HG03442 (cell line): ENCODE results near the gene RABGAP1L.

Source experiments
- ATAC-seq: cut with Tn5 transposase; IDR thresholded peaks from one replicate; pipeline ENCODE4 v1.9.1; 2021; ENCODE audit warnings: mild to moderate bottlenecking, moderate library complexity; ENCODE audit not compliant: unreplicated experiment

The RABGAP1L gene

GRCh38 chr1:174194461-174194860 is 35.1 kb downstream of the RABGAP1L start:
- no peak for ATAC-seq

- ATAC-seq: no peak
These were observed 37.8 kb downstream of the RABGAP1L start for GRCh38 chr1:174197088-174197487.

DNA sequence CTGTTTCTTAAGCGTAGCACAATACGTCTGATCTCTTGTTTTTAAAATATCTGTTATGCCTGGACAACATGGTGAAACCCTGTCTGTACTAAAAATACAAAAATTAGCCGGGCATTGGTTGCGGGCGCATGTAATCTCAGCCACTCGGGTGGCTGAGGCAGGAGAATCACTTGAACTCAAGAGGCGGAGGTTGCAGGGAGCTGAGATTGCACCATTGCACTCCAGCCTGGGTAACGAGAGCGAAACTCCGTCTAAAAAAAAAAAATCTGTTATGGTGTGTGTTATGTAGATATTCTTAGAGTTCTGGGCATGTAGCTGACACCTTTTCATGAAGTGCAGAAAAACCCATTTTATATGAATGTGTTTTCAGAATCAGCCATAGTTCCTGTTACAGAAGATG is 38.2 kb downstream of the RABGAP1L start:
- ATAC-seq: no peak

GRCh38 chr1:174198202-174198601 is 38.9 kb downstream of the RABGAP1L start:
- no peak for ATAC-seq

DNA sequence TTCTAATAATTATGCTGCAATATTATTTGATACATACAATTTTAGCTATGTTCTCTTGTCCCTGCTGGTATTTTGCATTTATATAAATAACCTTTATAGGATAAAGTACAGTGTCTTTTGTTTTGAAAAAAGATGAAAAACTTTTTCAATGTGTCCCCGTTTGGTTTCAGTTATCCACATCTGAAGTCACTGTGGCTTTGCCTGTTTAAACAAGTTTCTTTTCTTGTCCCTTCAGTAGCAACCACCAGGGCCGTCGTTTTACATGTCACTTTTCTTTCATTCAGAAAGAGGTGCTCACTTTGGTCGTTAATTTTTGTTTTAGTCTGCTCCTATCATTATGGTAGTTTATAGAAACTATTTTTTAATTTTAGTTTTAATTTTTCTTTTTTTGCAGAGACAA is 41.4 kb downstream of the RABGAP1L start:
- ATAC-seq: no peak

GRCh38 chr1:174204697-174205308 is 45.5 kb downstream of the RABGAP1L start:
- peak; percentile 41 for ATAC-seq

GRCh38 chr1:174206148-174206836 is 47.0 kb downstream of the RABGAP1L start:
- ATAC-seq: no peak

GRCh38 chr1:174209347-174210187 is 50.2 kb downstream of the RABGAP1L start:
- peak; percentile 81 for ATAC-seq

- no peak for ATAC-seq
These were observed 52.2 kb downstream of the RABGAP1L start for GRCh38 chr1:174211486-174211885.

GRCh38 chr1:174215766-174216165 is 56.4 kb downstream of the RABGAP1L start:
- no peak for ATAC-seq

GRCh38 chr1:174217248-174217647 is 57.9 kb downstream of the RABGAP1L start:
- no peak for ATAC-seq

GRCh38 chr1:174217787-174218574 is 58.7 kb downstream of the RABGAP1L start:
- peak; percentile 35 for ATAC-seq

- no peak for ATAC-seq
These were observed 59.7 kb downstream of the RABGAP1L start for GRCh38 chr1:174218983-174219382.

- ATAC-seq: no peak
These were observed 60.5 kb downstream of the RABGAP1L start for GRCh38 chr1:174219606-174220370.

DNA sequence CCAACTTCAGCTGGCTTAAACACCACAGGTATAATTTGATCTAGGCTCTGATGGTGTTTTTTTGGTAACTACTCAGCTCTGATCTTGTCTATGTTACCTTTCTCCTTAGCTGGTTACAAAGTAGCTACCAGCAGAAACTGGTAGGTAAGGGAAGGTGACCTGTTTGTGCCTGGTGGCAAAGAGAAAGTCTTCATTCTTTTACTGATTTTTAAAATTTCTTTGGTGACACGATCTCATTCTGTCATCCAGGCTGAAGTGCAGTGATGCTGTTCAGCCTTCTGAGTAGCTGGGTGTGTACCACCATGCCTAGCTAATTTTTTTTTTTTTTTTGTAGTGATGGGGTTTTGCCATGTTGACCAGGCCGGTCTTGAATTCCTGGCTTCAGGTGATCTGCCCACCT is 62.4 kb downstream of the RABGAP1L start:
- ATAC-seq: no peak

DNA sequence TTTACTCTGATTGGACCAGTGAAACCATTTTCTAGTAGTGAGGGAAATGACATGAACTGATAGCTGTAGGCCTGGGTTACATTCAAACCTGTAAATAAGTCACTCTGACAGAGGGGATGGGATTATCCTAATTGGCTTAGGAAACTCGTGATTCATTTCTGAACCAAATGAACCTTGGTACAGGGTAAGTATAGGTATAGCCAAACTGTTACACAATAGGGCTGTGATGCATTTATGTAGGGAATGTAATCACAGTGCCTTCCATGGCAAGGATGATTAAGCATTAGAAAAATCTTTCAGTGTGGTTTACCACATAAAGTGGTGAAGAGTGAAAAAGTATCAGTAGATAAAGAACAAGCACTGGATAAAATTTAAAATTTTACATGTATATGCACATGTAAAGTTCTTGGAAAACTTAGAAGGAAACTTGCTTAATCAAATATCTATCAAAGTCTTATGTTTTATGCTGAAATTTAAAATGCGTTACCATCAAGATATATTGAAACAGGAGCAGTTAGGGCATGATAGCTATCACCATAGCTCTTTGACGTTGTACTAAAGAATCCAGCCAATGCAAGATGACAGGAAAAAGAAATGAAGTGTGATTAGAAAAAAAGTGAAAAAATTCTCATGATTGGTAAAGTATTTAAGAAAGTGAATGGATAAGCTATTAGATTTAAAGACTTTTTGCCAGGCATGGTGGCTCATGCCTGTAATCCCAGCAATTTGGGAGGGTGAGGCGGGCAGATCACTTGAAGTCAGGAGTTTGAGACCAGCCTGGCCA is 63.0 kb downstream of the RABGAP1L start:
- ATAC-seq: no peak

GRCh38 chr1:174224641-174225040 is 65.3 kb downstream of the RABGAP1L start:
- no peak for ATAC-seq

GRCh38 chr1:174225499-174226204 is 66.3 kb downstream of the RABGAP1L start:
- ATAC-seq: peak; percentile 74

GRCh38 chr1:174230399-174230798 is 71.1 kb downstream of the RABGAP1L start:
- no peak for ATAC-seq
